CD4-positive, alpha-beta T cell treated with Interleukin-21 for 1 hour (primary cell): Measurements from ENCODE around the gene AGBL4.

Experiments
- DNase-seq: peaks from one replicate; pipeline ENCODE4 v3.0.0-alpha.2; 2020

AGBL4 gene

DNA sequence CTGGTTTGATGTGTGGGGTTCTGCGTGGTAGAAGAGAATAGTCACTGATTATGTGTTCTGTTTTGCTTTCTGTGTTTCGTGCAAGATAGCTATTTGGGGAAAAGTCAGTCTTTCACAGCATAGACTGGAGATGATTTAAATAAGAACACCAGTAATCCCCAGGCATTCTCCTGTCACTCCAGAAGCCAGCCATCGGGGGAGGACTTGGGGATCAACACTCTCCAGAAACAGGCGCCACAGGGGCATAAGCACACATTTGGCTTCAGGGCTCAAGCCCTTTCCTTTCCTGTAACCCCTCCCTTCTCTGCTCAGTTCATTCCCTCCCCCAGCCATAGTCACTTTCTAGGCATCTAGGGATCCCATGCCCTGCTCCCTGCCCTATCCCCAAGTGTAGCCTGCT is 1149.8 kb downstream of the AGBL4 start:
- DNase-seq, result no peak

- DNase-seq, result no peak
Observed at GRCh38 chr1:48870596-48870995, 1153.2 kb downstream of the AGBL4 start.

GRCh38 chr1:48869116-48869893 is 1154.4 kb downstream of the AGBL4 start:
- DNase-seq, result no peak

DNA sequence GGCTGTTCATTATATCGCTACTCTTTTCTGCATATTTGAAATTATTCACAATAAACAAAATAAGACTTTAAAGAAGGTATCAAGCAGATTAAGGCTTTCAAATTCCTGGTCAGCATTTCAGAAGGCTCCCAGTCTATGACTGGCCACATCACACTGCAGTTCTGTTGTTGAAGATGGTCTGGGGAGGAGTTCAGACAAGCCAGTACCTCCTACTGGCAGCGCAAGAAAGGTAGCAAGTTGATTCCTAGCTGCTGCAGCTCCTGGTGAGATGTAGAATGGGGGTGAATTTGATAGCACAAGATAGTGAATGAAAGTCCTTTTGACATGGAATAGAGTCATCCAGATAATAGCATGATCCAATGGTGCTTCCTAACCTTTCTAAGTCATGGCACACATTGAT is 1158.8 kb downstream of the AGBL4 start:
- no peak for DNase-seq

- no peak for DNase-seq
Observed at GRCh38 chr1:48859456-48859855, 1164.3 kb downstream of the AGBL4 start.

DNA sequence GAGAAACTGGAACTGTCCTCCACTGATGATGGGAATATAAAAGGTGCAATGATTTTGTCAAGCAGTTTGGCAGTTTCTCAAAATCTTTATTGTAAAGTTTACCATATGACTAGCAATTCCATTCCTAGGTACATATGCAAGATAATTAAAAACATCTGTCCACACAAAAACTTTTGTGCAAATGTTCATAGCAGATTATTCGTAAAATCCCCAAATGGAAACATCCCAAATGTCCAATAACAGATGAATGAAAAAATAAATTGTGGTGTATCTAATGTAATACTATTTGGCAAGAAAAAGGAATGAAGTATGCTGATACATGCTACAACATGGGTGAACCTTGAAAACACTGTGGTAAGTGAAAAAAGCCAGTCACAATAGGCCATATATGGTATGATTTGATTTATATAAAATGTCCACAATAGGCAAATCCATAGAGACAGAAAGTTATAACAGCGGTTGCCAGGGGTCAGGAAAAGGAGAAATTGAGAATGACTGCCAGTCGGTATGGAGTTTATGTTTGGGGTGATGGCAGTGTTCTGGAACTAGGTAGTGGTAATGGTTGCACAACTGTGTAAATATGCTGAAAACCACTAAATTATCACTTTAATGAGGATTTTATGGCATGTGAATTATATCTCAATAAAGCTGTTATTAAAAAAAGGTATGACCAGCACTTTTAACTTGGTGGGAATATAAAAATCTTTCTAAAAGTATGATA is 1165.4 kb downstream of the AGBL4 start:
- no peak for DNase-seq

- DNase-seq, result no peak
Observed at GRCh38 chr1:48853006-48853405, 1170.7 kb downstream of the AGBL4 start.

- DNase-seq, result no peak
Observed at GRCh38 chr1:48851638-48852037, 1172.1 kb downstream of the AGBL4 start.

GRCh38 chr1:48848035-48848434 is 1175.7 kb downstream of the AGBL4 start:
- no peak for DNase-seq

DNA sequence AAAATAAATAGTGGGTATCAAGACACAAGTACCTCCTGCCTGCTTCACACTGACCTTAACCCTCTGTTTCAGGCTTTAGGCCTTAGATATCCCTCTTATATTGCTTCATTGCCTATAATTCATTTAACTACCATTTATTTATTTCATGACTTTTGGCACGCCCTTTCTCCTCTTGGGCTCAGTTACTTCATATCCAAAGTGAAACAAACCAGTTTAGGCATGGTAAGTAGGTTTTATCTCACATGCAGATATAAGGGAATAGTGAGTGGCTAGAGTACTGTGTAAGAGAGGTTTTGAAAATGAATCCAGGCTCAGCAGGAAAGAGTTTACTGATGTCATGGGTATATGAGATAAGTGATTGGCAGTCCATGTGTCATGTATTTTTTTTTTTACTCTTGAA is 1177.3 kb downstream of the AGBL4 start:
- no peak for DNase-seq

DNA sequence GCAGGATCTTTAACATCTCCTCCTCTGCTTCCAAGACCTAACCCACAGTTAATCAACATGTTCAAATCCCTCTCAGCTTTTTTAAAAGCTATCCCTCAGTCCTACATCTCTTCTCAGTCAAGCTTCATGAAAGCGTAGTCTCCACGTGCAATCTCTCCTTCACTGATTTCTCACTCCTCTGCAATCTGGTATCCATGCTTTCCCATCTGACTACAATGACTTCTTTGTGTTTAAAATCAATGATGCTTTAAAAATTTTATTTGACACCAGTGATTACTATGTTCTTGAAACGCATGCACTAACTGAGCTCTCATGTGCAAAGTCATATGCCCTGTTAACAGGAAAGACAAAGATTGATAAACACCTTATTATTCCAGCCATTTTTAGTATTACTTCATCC is 1179.6 kb downstream of the AGBL4 start:
- DNase-seq, result no peak

GRCh38 chr1:48841966-48842365 is 1181.8 kb downstream of the AGBL4 start:
- no peak for DNase-seq

DNA sequence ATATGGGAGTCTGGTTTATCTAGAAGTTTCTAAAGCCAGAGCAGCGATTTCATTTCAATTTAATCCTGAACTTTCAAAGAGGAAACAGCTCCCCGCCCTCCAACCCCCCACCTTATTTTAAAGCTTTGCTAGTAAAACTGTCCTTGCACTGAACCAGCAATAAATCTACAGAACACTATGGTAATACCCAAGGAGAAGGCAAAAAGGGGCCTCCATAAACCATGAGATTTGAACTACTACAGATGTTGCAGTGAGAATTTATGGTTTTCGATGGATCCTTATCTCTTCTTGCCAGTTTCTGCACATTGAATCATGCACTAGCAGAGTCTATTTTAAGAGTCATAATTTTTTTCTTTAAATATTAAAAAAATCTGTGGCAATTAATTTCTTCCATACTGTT is 1182.3 kb downstream of the AGBL4 start:
- no peak for DNase-seq

GRCh38 chr1:48831120-48831978 is 1192.4 kb downstream of the AGBL4 start:
- no peak for DNase-seq

GRCh38 chr1:48830715-48831114 is 1193.0 kb downstream of the AGBL4 start:
- no peak for DNase-seq

GRCh38 chr1:48829446-48829845 is 1194.3 kb downstream of the AGBL4 start:
- DNase-seq, result no peak

- DNase-seq, result no peak
Observed at GRCh38 chr1:48823168-48823567, 1200.6 kb downstream of the AGBL4 start.

GRCh38 chr1:48820491-48820890 is 1203.3 kb downstream of the AGBL4 start:
- no peak for DNase-seq

DNA sequence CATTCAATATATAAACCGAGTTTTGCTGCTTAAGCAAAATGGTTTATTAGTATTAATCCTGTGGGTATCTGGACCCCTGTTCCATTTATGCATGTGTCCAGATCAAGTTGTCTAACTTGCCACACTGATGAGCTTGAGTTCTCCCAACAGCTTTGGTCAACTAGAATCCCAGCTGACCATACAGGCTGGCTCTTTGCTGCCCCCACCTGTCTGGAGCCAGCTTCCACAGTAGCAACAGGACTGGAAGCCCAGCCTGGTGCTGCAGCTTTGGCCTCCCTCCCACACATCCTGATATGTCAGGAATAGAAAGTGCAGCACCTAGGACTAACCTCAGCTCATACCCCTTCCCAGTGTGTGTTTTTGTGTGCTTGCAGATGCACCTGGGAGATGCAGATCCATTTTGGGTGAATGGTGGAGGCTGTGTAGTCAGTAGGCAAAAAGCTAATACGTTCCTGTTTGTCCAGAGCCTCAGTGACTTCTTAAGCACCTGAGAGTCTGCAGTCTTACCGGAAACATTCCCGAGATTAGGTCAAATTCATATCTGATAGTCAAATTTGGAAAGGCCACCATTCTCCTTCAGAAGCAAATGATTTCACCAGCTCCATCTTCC is 1206.1 kb downstream of the AGBL4 start:
- DNase-seq, result peak; percentile 3

- no peak for DNase-seq
Observed at GRCh38 chr1:48810740-48811139, 1213.0 kb downstream of the AGBL4 start.

DNA sequence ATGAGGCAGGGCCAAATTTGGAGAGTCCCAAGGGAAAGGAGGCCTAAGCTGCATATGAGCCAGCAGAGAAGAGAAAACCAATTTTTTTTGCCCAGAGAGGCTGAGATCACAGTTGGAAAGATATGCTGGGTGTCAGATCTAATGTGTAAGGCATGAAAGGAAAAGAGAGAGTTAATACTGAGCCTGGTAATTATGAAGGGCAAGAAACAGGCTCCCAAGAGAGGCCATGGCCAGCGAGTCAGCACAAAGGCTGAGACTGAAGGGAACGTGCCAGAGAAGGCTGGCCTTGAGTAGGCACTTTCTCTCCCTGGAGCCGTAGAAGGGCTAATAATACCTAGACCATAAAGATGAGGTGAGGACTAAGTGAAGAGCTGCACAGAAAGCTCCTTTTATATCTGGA is 1215.3 kb downstream of the AGBL4 start:
- DNase-seq, result no peak

- no peak for DNase-seq
Observed at GRCh38 chr1:48807554-48808260, 1216.0 kb downstream of the AGBL4 start.
